Measurements from ENCODE around the gene CRHBP.
"Not testable (repeated sequence)": the region's sequence is repeated elsewhere in the genome, so short reads cannot be mapped to it uniquely, and the experiment has no call there.

The CRHBP gene, protein sequence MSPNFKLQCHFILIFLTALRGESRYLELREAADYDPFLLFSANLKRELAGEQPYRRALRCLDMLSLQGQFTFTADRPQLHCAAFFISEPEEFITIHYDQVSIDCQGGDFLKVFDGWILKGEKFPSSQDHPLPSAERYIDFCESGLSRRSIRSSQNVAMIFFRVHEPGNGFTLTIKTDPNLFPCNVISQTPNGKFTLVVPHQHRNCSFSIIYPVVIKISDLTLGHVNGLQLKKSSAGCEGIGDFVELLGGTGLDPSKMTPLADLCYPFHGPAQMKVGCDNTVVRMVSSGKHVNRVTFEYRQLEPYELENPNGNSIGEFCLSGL

DNA sequence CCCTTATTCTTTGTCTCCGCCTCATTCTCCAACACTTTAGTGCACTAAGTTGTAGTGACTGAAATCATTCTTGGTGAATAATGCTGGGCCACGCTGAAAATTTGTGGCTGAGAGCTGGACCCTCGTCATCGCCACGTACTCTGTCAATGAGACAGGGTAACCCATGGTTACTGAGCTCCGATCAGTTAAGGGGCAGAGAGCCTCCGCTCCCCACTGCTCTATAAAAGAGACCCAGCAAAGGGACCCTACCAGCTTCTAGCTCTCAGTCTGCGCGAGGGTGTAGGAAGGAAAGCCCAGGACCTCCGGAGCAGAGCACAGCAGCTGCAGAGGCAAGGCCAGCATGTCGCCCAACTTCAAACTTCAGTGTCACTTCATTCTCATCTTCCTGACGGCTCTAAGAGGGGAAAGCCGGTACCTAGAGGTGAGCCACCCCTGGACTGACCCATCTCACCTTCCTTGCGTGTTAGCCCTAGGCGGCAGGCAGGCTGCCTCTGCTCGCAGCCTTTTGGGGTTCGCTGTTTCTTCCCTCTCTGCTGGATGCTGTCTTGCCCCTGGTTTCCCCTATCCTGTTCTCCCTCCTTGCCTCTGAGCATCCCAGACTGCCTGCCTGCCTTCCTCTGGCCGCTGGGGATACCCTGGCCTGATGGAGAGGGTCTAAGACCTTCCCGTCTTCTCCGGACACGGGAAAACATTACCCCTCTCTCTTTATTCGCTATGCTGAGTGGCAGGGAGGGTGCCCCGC lies at the start of gene CRHBP:
Gene CRHBP, plus strand, starts transcription at position 251 of the 742 bp plus-strand sequence. Its CDS starts 90 bp downstream, at position 341.
- DNase-seq: no peak

DNA sequence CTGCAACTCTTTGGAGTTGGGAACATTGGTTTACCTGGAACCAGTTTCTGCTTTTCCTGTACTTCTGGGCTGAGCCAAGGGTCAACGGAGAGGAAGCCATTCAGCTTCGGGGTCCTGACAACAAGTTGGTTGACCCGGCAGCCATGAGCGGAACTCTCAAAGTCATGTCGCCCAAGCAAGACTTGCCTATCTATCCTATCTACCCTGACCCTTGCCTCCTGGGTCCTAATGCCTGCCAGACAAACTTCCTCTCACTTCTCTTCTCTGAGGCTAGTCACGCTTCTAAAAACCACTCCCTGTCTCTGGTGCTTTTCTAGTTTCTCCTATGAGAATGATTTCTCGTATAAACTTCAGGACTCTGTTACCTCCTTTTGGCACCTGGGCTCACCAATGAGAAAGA lies 44.7 kb upstream of the CRHBP start:
- no peak for DNase-seq

DNA sequence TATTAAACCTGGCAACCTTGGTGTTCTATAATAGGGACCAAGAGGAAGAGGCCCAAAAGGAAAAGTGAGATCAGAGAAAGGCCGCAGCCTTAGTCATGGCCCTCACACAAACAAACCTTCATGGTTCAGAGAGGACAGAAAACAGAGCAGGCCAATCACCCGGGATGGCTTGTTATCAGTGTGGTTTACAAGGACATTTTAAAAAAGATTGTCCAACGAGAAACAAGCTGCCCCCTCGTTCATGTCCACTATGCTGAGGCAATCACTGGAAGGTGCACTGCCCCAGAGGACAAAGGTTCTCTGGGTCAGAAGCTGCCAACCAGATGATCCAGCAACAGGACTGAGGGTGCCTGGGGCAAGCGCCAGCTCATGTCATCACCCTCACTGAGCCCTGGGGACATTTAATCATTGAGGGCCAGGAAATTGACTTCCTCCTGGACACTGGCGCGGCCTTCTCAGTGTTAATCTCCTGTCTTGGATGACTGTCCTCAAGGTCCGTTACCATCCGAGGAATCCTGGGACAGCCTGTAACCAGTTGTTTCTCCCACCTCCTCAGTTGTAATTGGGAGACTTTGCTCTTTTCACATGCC lies 42.4 kb upstream of the CRHBP start:
- DNase-seq: not testable (repeated sequence)

DNA sequence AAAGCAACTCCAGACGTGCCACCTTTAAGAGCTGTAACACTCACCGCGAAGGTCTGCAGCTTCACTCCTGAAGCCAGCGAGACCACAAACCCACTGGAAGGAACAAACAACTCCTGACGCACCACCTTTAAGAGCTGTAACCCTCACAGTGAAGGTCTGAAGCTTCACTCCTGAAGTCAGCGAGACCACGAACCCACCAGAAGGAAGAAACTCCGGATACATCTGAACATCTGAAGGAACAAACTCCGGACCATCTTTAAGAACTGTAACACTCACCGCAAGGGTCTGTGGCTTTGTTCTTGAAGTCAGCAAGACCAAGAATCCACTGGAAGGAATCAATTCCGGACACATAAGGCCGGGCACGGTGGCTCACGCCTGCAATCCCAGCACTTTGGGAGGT lies 38.2 kb upstream of the CRHBP start:
- DNase-seq: not testable (repeated sequence)

DNA sequence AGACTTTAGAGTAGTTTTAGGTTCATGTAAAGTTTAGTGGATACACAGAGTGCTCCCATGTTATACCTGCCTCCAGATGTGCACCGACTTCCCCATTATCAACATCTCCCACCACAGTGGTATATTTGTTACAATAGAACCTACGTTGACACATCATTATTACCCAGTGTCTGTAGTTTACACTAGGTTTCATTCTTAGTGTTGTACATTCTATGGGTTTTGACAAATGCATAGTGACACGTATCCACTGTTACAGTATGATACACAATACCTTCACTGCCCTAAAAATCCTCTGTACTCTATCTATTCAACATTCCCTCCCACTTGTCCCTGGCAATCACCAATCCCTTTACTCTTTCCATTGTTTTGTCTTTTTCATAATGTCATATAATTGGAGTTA lies 34.3 kb upstream of the CRHBP start:
- no peak for DNase-seq

DNA sequence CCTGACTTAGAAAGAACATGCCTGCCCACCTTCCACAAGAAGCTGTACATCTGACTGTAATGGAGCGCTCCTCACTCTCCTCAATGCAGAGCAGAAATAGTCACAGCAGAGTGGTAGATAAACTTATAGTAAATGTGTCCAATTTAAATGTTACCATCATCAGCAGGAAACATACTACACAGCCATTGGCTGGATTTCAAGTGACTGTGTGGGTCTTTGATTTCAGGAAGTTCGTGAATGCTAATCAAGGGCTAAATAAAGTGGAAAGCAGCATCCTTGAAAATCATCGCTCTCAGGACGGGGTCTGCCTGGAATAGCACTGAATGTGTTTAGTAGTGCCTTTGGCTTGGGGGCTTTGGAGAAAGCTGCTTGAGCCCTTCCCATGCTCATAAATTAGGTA lies 32.4 kb upstream of the CRHBP start:
- no peak for DNase-seq

DNA sequence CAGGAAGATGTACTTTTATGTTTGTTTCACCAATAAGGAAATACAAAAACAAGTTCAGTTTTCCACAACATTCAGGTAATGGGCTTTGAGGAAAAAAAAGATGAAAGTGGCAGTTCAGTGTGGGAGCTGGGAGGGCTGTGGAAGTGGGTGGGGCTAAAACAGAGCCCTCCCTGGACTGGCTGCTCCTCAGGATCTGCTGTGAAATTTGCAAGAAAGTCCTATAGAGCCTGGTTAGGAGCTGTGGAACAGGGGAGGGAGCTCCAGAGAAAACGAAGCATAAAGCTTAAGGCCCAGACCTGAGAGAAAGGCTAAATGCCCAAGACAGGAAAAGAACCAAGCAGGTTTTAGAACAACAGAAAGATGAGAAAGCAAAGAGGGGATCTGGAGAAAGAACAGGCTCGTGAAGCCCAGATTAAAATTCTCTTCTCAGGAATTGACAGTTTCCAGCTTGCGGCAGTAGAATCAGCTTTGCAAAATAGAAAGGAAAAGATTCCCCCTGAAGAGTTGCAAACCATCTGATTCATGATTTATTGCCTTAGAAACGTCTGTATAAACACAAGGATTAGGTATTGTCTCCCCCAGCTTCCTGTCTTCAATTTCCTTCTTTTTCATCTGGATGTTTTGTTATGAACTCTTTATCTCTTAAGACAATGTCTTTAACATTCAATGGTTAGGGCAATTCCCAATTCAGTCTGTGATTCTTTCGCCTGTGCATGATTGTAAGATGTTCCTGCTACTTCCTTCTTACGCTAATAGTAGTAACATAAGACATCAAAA lies 26.3 kb upstream of the CRHBP start:
- no peak for DNase-seq

DNA sequence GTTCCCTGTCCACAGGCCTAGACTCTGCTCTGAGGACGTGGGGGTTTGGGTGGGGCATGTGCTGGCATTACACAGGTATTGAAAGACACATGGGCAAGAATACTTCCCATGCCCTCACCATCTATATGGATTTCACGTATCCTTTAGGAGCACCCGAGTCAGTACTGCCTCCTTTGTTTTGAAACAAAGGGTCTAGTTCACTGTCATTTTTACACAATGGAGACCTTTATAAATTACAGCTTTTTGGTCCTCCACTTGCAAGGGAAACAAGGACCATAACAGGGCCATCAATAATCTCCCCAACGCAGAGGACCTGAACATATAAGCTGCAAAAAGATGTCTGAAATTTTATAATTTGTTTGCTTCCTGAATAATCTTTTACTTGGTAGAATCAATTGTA lies 24.9 kb upstream of the CRHBP start:
- DNase-seq: no peak

DNA sequence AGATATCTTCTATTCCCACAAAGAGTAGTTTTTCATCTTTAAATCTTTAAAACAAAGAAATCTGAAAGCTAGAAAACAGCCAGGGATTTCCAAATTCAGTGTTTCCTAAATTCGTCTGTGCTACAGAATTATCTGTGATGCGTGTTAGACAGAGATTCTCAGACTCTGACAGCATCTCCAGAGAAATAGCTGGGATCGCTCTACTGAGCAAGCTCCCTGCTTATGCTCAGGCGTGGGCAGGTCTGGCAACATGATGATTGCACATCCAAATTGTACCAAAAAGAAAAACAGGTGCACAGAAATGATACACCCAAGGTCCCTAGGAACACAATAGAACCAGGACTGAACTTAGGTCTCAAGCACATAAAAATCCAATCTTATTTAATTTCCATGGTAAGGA lies 22.8 kb upstream of the CRHBP start:
- DNase-seq: no peak

DNA sequence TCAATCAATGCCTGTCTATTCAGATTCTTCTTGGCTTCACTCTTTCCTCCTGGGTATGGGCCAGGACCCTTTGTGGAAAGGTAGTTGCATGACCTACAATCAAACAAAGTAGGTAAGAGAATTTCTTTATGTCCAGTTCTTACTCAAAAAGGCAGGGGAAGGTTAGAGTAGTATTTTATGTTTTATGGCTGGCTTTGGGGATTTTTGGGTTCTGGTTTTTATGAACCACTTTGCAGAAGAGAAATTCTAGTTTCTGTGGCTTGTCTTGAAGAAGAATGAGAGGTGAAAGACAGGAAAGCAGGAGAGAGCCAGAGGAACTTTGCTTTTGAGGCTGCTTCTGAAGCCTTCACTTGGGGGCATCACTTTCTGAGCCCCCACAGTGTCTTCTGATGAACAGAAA lies 14.7 kb upstream of the CRHBP start:
- DNase-seq: no peak

DNA sequence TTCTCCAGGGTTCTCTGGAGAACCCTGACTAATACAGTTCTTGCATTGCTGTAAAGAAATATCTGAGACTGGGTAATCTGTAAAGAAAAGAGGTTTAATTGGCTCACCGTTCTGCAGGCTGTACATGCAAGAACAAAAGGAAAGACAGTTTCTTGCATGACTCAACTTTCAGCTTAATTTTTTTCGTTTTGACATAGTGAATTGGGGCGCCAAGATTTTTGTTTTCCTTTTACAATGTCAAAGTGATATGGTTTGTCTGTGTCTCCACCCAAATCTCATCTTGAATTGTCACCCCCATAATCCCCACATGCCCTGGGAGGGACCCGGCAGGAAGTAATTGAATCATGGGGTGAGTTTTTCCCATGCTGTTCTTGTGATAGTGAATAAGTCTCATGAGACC lies 11.8 kb upstream of the CRHBP start:
- no peak for DNase-seq

DNA sequence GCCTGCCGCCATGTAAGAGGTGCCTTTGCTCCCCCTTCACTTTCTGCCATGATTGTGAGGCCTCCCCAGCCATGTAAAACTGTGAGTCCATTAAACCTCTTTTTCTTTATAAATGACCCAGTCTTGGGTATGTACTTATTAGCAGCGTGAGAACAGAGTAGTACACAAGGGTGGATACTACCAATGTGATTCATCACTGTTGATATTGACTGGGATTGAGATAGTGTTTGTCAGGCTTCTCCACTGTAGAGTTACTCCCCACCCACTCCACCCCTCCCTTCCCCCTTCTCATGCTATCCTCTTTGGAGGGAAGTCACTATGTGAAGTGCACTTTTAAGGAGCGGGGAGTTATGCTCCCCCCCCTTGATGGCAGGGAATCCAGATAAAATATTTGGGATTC lies 11.4 kb upstream of the CRHBP start:
- DNase-seq: no peak

DNA sequence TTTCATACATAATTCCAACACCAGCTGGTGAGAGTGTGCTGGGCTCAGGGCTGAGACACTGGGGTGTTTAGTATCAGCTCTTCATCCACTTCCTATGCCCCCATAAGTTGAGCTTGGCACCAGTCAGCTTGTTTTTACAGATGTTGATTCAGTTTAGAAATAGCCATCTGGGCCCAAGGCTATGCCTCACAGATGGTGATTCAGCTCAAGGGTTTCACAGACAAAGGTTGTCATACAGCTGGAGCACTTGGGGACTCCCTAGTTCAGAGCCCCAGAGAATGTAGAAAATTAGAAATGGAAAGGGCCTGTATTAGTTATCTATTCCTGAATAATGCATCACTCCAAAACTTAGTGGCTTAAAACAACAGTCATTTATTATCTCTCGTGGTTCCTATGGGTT lies 10.3 kb upstream of the CRHBP start:
- DNase-seq: no peak

DNA sequence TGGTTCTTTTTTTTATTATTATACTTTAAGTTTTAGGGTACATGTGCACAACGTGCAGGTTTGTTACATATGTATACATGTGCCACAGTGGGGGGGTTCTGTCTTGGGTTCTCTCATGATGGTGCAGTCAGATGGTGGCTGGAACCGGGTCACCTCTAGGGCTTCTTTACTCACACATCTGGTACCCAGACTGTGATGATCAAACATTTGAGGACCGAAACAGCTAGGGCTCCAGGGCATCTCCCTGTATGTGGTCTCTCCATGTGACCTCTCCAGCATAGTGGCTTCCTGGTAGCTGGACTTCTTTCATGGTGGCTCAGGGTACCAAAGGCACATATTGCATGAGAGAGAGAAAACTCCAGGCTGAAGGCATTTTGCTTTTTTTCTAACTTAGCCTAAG lies 9.8 kb upstream of the CRHBP start:
- DNase-seq: no peak

DNA sequence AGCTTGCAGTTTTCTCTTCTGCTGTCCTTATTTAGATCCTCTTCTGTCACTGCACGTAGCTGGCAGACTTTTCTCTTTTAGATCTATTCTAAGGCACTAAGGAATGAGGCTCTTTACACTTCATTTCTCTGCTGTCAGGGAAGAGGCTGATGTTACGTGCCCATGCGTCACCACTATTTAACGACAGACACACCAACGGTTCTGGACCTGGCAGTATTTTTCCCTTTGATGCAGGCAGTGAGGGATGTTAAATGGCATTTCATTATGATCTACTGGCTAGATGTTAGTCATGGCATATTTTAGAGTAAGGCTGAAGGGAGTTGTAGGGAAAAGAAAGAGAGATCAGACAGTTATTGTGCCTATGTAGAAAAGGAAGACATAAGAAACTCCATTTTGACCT lies 8.2 kb upstream of the CRHBP start:
- DNase-seq: no peak

DNA sequence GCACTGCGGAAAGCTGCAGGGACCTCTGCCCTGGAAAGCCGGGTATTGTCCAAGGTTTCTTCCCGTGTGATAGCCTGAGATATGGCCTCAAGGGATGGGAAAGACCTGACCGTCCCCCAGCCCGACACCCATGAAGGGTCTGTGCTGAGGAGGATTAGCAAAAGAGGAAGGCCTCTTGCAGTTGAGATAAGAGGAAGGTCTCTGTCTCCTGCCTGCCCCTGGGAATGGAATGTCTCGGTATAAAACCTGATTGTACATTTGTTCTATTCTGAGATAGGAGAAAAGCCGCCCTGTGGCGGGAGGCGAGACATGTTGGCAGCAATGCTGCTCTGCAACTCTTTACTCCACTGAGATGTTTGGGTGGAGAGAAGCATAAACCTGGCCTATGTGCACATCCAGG lies 7.6 kb upstream of the CRHBP start:
- DNase-seq: not testable (repeated sequence)

DNA sequence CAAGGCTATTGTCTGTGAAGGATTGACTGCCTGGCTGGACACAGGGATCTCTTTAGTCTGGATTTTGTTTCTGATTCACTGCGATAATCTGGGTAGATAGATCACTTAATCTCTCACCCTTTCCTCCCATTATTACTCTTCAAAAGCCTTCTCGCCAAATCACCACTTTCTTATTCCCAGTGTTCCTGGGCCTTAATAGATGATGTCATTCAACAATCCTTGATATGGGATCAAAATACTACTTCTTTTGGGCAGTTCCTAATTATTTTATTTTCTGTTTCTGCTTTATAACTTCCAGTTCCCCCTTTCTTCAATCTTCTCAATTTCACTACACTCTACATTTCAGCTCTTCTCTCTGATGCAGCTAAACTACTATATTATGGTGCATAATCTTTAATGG lies 6.8 kb upstream of the CRHBP start:
- no peak for DNase-seq

DNA sequence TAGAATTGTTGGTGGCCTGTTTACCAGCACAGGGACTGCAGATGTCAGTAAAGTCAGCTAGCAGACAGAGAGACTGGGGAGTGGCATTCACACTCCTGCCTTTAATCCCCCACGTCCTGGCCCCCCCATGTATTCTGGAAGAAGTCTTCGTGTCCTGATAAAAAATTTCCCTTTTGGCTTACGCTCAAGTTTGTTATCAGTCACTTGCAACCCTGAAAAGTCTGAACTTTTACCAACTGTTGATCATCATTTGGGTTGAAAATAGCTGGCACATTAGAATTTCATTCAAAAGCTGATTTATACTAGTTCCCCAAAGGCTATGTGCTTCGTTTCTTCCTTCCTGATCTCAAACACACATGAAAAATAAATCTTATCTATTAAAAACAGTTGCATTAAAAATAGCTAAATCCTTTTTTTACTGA lies 5.8 kb upstream of the CRHBP start:
- DNase-seq: no peak

DNA sequence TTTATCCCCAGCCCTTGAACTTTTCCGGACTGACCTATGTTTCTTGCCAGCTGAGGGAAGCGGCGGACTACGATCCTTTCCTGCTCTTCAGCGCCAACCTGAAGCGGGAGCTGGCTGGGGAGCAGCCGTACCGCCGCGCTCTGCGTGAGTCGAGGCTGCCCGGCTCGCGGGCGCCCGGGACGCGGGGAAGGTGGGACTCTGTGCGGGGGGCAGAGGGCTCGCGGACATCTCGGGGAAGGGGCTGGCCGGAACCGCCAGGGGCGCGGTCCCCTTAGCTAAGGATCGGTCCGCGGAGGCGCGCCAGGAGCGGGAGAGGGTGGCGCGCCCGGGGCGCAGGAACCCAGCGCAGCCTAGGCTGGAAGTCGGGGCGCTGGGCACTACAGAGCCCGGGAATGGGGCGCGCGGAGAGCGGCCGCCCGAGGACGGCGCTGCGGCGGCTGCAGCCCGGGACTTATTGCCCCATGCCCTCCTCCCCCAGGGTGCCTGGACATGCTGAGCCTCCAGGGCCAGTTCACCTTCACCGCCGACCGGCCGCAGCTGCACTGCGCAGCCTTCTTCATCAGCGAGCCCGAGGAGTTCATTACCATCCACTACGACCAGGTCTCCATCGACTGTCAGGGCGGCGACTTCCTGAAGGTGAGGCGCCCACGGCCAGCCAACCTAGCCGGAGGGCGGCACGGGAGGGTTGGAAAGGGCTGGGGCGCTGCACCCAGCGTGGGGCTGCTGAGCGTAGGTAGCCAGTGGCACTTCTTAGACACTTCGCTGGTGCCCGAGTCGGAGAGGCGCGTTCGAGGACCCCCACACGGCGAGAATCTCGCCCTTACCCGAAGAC lies 922 bp downstream of the CRHBP start:
- DNase-seq: no peak

DNA sequence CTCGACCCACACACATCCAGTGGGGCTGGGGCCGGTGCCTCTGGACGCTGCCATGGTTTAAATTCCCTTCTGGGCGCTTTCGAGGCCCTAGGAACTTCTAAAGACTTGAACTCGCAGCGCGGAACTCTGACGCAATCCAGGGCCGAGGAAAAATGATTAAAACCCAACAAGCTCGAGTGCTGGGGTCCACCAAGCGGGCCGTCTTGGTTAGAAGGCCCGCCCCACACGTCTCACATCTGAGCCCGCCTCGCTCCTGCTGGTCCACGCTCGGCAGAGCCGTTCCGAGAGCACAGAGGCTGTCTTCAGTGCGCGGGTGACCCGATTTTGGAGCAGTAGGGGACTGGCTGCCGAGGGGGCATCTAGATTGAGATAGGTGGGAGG lies 1.5 kb downstream of the CRHBP start:
- no peak for DNase-seq

DNA sequence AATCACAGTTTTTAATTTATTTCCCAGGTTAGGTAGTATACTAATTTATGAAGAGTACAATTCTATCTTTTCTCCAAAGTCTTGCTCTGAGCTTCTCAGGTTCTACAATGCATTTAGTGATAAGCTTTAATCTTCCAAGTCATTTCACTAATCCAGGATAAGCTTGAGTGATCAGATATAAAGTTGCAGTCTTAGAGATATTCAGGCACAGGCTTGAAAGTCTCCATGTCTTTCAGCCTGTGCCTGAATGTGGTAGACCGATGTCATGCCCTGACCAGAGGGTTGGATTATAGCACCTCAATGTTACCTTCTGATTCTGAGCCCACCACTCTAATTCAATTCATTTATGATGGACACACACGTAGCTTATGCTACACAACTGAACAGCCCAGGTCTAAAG lies 3.2 kb downstream of the CRHBP start:
- DNase-seq: no peak

DNA sequence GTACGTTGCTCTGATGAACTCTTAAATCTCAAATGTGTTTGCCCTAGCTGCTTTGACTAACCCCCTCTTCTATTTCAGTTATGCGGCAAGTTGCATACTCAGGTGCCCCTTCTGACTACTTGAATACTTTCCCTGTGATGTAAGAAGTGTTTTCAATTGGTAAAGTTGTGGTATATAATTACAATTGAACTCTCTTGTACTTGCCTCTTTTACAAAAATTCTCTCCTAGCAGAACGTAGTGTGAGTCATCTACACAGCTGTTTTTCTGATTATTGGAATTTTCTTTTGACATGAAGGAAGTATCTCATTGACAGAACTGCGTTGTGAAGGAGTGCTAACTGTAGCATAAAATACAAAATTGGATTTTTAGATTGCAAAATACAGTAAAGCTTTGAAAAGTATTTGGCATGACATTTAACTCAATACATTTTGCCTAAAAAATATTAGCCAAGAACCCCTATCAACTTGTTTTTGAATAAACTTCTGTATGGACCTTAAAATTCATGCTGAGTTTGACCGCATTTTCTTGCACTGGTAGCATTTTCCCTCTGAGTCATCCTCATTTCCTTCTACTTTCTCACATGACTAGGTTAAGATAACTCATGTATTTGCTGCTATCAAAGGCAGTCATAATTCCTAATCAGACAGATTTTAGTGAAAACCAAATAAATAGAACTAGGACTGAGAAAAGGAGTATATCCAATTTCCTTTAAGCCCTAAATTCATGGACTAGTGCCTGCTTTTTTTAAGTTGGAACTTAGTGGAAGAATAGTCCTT lies 6.3 kb downstream of the CRHBP start:
- no peak for DNase-seq

All from stimulated activated CD4-positive, alpha-beta T cell treated with anti-CD3 and anti-CD28 coated beads, Interleukin-1b, Interleukin-23, amount 100 ng/mL, for 48 hours (primary cell).